Stimulated activated CD4-positive, alpha-beta T cell treated with anti-CD3 and anti-CD28 coated beads, Interleukin-2, amount 100 ng/mL, for 4 hours (primary cell): ENCODE results near the gene TMEM154.
"Not testable (repeated sequence)": the region's sequence is repeated elsewhere in the genome, so short reads cannot be mapped to it uniquely, and the experiment has no call there.

Source experiments
- DNase-seq: peaks from one replicate; pipeline ENCODE4 v3.0.0-alpha.2; 2020; ENCODE audit warnings: low read depth

TMEM154 gene

GRCh38 chr4:152666946-152667345 is 12.9 kb downstream of the TMEM154 start:
- no peak for DNase-seq

GRCh38 chr4:152665691-152666395 is 14.0 kb downstream of the TMEM154 start:
- DNase-seq, result no peak

- not testable (repeated sequence) for DNase-seq
These were observed 15.8 kb downstream of the TMEM154 start for GRCh38 chr4:152664067-152664378.

- no peak for DNase-seq
These were observed 16.4 kb downstream of the TMEM154 start for GRCh38 chr4:152663203-152664066.

- no peak for DNase-seq
These were observed 18.1 kb downstream of the TMEM154 start for GRCh38 chr4:152661649-152662048.

- DNase-seq, result no peak
These were observed 19.3 kb downstream of the TMEM154 start for GRCh38 chr4:152660526-152660925.

GRCh38 chr4:152659806-152660205 is 20.0 kb downstream of the TMEM154 start:
- DNase-seq, result no peak

GRCh38 chr4:152657657-152658056 is 22.1 kb downstream of the TMEM154 start:
- no peak for DNase-seq

GRCh38 chr4:152655272-152656129 is 24.3 kb downstream of the TMEM154 start:
- DNase-seq, result no peak

- DNase-seq, result no peak
These were observed 27.7 kb downstream of the TMEM154 start for GRCh38 chr4:152652102-152652501.

- no peak for DNase-seq
These were observed 28.2 kb downstream of the TMEM154 start for GRCh38 chr4:152651473-152652060.

GRCh38 chr4:152646221-152646620 is 33.6 kb downstream of the TMEM154 start:
- DNase-seq, result no peak

- DNase-seq, result no peak
These were observed 35.7 kb downstream of the TMEM154 start for GRCh38 chr4:152644130-152644529.

GRCh38 chr4:152643153-152644035 is 36.4 kb downstream of the TMEM154 start:
- DNase-seq, result no peak

GRCh38 chr4:152640058-152640921 is 39.5 kb downstream of the TMEM154 start:
- no peak for DNase-seq

GRCh38 chr4:152635851-152636250 is 43.9 kb downstream of the TMEM154 start:
- DNase-seq, result no peak

GRCh38 chr4:152634110-152634760 is 45.6 kb downstream of the TMEM154 start:
- DNase-seq, result no peak

GRCh38 chr4:152633118-152633517 is 46.7 kb downstream of the TMEM154 start:
- no peak for DNase-seq

- no peak for DNase-seq
These were observed 49.5 kb downstream of the TMEM154 start for GRCh38 chr4:152630324-152630723.

- no peak for DNase-seq
These were observed 49.9 kb downstream of the TMEM154 start for GRCh38 chr4:152629908-152630307.
